Esophagus mucosa (tissue), 1 donor: ENCODE results near the gene FHL2. TPM values are rescaled to one million over a fixed set of nuclear protein-coding genes. Genes with fewer than 3 reads are reported as not detected.

ENCODE experiments used
- ATAC-seq: fragments of 200-7000 bp; cut with Tn5 transposase; one replicate; pipeline ENCODE4 v1.9.1; 2020
- total RNA-seq: library from RNA; stranded (reverse); gene quantifications from one replicate; pipeline ENCODE4 v1.2.4, GENCODE V29; 2023
- donor health status: DM: yes; HTN: yes; CAD: no.

Gene FHL2
- total RNA-seq, 1 donor from 2014 or later, result 39.0 TPM

DNA sequence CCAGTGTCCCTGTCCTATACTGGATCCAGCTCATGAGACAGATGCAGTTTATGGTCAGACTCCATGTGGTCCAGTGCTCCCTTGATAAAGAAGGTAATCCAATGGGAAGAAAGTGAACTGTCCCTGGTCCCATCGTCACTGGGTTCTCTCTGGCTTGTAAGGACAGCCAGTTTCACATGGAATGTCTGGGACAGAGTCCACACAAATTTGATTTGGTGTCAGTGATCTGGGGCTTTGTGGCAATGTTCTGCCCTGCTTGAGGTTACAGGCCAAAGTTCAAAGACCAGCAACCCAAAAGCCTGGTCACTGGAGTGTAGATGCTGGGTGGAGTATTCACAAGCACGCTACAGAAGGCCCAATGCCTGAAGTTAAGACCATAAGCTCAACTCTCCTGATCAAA, 22.2 kb upstream of the FHL2 start:
- no peak for ATAC-seq

GRCh38 chr2:105418522-105418921, 19.7 kb upstream of the FHL2 start:
- no peak for ATAC-seq

GRCh38 chr2:105417857-105418436, 19.1 kb upstream of the FHL2 start:
- no peak for ATAC-seq

DNA sequence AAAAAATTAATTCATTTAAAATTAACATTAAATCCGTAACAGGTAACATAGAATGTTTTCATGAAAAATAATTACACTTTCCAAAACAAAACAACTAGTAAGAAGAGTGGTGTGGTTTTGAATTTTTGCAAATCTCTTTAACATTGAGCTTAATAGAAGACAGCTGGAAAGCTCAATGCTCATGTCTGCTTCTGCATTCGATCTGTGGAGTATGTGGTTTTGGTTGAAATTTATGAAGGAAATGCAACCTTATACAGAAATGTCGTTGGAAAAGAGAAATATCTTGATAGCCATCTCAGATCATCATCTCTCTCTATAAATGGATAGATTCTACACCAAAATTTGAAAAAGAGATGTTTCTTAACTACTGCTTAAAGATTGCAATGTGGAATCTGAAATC, 17.3 kb upstream of the FHL2 start:
- ATAC-seq, result no peak

GRCh38 chr2:105415007-105415406, 16.2 kb upstream of the FHL2 start:
- no peak for ATAC-seq

DNA sequence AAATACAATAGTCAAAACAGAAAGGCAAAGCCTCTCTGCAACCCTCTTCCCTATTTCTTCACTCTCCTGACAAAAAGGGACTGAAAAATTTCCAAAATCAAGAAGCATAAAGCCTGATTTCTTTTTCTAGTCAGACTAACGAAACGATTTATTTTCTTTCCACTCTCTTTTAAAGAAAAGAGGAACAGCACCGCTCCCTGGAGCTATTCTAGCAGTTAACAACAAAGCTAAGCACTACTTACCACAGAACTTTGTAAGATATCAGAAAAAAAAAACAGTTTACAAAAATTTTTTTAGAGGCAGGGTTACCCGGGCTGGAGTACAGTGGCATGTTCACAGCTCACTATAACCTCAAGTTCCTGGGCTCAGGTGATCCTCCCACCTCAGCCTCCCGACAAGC, 14.4 kb upstream of the FHL2 start:
- no peak for ATAC-seq

DNA sequence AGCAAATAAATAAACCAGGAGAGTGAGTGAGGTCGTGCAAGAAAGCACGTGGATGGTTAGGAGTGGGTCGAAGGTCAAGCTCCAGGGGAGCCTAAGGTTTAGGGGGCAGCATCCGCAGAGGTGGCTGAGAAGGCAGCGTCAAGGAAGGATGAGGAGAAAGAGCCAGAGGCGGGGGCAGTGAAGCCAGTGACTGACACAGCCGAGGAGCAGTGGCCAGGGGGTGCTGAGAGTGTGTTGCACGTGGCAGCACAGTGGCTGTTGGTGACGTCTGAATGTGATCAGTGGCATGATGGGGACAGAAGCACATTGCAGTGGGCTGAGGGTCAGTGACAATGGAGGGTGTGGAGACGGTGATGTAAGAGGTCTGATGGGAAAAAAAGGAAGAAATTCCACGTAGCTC, 13.7 kb upstream of the FHL2 start:
- no peak for ATAC-seq

- ATAC-seq, result no peak
These were observed 13.0 kb upstream of the FHL2 start for GRCh38 chr2:105411720-105412407.

- peak; percentile 48 for ATAC-seq
These were observed 11.7 kb upstream of the FHL2 start for GRCh38 chr2:105410554-105410953.

GRCh38 chr2:105409717-105410116, 10.9 kb upstream of the FHL2 start:
- ATAC-seq, result peak; percentile 78

DNA sequence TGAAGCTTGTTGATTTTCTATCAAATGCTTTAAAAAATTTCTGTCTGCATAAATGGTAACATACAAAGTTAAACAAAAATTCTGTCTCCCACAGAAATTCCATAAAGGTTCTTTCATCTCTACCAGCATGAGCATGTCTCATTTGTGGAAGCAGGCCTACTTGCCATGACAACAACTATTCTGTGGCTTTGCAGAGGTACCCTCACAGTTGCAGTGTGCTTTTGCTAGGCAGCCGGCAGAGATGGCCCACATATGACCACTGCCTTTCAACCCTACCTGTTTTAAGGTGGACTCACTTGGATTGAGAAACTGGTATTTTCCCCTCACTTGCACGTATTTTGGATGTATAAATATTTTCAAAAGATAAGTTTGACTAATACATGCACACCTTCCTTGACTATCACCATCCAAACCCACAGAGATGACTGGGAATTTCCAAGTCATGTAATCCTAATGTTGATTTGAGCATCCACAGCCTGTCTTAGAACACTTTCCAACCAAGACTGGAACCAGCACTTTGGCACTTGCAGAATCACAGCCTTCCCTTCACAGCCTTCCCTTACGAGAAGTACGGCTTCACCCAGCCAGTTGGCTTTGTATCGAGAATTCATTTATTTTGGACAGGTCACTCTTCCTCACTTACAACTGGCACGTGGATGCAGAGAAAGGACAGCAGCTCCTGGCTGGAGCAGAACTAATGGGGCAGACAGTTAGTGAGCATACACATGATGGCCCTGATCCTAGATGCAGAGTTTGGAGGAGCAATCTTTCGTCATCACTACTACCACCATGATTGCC, 9.3 kb upstream of the FHL2 start:
- ATAC-seq, result no peak

- no peak for ATAC-seq
These were observed 7.4 kb upstream of the FHL2 start for GRCh38 chr2:105406221-105406620.

- no peak for ATAC-seq
These were observed 6.4 kb upstream of the FHL2 start for GRCh38 chr2:105405291-105405690.

DNA sequence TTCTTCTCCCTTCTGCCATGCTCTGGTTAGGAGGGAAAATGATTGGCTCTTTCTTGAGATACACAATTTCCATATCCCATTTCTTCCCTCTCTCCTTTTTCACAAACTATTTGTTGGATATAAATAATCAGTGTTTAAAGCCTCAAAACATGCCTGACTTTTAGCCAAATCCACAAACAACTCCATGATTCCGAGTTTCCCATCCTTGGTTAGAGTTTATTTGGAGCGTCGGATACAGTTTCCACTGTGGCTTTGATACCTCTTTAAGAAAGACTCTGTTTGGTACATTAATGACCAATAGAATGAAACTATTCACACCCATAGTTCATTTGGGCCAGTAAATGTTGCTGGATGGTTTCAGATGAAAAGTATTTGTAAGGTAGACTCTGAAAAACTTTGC, 5.9 kb upstream of the FHL2 start:
- no peak for ATAC-seq

DNA sequence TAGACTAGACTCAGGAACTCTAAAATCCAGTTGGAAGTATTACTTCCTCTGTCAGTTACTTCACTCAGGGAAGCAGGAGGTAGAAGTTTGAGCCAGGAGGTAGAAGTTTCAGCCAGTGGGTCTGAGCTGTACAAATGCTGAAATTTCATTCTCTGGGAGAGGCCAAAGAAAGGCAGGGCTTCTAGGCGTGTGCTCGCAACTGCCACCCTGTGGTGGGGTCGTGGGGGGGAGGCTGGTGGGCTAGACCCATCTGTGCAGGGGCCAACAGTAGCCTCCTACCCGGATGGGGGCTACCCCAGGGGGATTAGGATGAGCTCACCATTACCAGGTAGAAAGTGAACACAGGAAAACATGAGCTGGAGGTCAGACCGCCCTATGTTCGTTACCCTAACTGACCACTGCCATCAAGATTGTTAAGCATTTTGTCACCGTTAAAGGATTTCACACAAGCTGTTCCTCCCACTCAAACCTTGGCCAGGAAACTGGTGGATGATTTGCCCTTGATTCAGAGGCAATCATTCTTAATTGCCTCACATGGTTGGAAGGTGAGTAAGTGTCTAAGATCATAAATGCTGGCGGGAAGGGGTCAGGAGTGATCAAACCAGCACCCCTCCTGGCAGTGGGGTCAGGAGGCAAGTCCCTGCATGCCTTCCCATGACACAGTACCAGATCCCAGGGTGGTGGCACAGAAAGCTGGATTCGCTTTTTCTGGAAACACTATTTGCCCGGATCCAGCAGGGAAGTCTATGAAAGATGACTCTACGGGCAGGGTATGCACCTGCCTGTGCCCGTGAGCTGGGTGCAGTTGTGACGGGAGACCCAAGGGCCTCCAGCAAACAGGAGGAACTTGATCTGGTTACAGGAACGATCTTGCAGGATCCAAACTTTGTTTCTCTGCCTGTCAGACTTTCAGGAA, 5.2 kb upstream of the FHL2 start:
- peak; percentile 90 for ATAC-seq

DNA sequence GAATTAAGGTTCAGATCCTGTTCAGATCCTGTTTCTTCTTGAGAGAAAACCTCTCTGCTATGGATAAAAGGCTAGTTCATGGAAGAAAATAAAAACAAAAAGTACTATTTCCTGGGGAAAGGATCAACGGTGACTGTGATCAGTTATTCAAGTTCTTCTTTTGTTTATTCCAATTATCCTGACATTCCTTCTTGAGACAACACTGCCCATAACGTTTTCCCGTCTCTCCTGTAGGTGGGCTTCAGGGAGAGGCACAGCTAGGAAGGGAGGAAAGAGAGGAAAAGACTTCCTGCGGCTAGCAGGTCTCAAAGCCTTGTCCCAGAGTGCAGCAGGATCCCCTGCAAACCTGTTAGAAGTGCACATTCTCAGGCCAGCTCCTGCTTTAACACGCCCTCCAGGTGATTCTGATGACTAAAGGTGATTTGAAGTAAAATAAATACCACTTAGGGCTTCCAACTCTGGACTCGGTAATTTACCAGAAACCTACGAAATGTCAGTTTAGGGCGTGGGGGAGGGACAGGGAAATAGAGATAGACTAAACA, 4.5 kb upstream of the FHL2 start:
- no peak for ATAC-seq

DNA sequence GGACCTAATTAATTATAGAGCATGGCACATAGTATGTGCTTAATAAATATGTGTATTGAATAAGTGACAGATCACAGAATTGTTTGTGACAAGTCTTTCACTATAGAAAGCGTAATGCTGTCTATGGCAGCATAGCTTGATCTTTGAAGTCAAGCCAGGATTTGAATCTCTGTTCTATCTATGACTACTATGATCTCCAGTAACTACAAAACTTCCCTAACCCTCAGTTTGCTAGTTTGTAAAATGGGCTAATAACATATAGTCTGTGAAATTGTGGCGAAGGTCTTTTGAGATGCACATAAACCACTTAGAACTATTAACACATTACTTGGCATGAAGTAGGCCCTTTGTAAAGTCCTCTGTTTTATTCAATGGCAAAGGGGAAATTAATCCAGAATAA, 4.0 kb upstream of the FHL2 start:
- ATAC-seq, result no peak

DNA sequence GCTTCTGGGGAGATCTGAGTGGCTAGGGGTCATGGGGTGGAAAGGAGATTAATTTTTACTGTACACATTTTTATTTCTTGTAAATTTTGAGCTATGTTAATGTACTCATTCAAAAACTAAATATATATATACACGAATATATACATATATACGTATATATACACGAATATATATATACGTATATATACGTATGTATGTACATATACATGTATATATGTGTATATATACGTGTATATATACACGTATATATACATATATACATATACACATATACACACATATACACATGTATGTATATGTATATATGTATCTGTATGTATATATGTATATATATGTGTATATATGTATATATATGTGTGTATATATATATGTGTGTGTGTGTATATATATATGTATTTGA, 3.0 kb upstream of the FHL2 start:
- no peak for ATAC-seq

- no peak for ATAC-seq
These were observed 1.3 kb upstream of the FHL2 start for GRCh38 chr2:105400138-105400540.

DNA sequence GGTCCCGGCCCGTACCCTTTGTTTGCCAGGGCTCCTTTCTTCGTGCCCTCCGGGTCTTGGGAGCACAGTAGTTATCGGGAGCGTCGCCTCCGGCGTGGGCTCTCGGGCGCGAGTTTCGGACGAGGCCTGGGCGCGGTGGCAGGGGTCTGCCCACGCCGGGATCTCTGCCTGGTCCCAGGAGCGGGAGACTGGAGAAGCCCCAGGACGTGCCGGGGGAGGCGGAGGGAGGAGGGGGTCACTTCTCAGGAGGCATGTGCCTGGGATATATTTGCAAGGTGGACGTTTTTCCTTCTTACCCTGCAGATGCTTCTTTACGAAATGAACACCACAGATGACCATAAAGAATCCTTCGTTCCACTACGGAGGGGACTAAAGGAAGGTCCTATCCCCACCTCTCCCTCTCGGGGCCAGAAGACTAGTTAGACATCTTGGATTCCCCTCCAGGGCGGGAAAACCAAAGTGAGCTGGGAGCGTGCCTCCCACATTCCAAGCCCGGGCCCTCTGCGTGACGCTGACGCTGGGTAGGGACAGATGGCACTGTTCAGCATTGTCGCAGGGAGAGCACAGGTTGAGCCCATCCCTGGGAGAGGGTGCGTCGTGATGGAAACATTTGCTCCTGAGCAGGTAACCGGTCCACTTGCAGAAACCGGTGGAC, 483 bp upstream of the FHL2 start:
- ATAC-seq, result no peak

- no peak for ATAC-seq
These were observed 907 bp downstream of the FHL2 start for GRCh38 chr2:105397953-105398335.
